GM18511 (cell line): ENCODE data around the gene RASGEF1C.

Experiments
- ATAC-seq: cut with Tn5 transposase; IDR thresholded peaks from one replicate; pipeline ENCODE4 v1.9.1; 2021; ENCODE audit warnings: mild to moderate bottlenecking, moderate library complexity; ENCODE audit not compliant: unreplicated experiment

RASGEF1C gene

GRCh38 chr5:180160789-180161188, 48.2 kb downstream of the RASGEF1C start:
- no peak for ATAC-seq

DNA sequence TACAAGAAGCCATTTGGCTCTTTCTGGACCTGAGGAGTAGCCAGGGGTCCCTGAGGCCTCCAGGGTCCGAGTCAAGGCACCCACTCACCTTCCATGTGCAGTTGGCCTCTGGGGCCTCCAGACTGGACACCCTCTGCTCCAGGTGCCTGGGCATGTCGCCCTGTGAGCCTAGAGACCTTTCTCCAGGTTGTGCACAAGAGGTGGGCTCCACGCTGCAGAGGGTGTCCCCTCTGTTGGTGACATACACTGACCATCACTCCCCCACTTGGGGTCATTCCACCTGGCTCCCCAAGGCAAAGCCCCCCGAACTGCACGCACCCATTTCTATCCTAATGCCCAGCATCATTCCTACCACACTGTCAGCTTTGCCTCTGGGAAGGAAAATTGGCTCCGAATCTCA, 48.8 kb downstream of the RASGEF1C start:
- ATAC-seq: no peak

DNA sequence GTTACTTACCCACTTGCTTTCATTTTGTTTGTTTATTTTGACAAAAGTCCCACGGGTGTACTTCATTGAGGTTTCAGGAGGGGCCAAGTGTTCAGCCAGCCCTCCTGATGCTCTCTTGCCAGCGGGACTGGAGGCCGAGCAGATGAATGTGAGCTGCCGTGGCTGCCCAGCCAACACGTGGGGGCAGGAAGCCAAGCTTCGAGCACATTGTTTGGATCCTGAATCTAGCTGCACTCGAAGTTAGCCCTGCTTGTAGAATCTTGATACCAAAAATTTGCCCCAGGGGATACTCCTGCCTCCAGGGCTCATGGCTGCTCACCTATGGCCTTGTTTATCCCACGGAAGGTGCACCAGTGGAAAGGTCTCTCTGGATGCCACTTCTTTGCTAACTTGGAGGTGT, 49.3 kb downstream of the RASGEF1C start:
- no peak for ATAC-seq

- ATAC-seq: no peak
These were observed 51.1 kb downstream of the RASGEF1C start for GRCh38 chr5:180157866-180158265.

- no peak for ATAC-seq
These were observed 52.9 kb downstream of the RASGEF1C start for GRCh38 chr5:180156141-180156540.

DNA sequence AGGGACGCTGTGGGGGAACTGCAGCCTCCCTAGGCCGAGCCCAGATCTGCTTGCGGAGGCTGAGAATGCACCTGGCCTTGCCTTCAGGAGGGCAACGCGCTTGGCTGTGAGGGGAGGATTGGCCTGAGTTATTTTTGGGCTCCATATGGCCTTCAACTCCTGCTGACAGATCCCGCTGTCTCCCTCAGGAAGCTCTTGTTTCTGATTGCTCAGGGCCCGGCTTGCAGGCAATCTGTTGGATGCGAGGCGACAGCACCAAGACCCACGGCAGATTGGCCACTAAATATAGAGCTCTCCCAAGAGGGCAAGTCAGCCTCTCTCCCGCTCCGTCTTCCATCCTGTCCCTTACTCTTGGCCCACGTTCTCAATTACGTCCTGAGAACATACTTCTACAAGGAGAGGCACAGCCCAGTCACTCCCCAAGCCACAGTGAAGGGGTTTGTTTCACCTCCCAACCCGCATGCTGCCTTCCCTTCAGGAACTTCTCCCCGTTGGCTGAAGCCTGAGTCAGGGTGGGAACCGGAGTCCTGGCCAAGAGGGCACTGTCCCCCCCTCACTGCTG, 53.6 kb downstream of the RASGEF1C start:
- ATAC-seq: no peak

DNA sequence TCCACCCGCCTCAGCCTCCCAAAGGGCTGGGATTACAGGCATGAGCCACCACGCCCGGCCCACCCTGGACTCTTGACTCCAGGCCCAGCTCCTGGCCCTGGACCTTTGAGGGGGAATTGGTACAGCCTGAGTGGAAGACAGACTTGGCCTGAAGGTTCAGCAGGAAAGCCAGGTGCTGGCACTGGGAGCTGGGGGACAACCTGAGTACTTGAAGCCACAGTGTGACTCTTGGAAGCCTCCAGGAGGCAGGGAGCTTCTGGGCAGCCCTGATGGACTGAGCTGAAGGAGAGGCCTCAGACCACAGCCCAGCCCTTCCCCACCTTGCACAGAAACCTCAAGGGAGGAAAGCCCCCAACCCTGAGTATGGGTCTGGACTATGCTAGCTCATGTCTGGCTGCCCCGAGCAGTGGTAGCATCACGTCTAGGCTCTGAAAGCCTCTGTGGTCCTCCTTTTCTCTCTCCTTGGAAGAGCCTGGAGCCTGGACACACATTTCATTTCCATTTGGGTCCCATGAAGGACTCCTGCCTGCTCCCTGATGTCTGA, 54.1 kb downstream of the RASGEF1C start:
- no peak for ATAC-seq

DNA sequence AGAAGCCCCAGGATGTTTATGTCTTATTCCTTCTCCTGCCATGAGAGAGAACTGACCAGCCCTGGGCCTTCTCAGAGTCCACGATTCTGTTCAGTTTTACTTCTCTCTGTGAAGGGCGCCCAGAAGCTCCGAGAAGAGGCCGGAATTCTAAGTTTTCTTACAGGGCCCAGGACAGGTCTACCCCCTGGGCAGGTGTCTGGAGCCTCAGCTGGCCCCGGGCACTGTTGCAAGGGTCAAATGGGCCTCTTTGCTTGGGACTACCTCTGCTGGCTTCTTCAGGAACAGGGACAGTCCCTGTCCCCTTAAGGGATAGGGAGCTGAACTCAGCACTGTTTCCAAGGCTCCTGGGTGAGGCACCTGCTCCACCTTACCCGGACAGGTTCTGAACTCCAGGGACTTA, 55.0 kb downstream of the RASGEF1C start:
- ATAC-seq: no peak

DNA sequence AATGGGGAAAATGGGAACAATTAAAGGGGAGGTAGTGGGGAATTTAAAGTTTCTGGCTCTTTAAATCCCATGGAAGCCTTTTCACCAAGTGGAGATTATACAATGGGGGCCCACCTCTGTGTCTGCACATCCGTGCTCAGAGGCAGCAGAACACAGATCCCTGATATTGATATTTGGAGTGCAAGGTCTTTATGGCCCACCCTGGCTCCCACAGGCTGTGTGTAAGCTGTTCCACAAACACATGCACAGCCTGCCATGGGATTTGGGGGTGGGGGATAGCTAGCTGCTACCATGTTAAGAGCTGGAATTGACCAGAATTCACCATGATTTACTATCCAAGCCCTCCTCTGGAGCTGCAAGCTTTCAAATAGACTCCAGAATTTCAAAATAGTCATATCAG, 55.9 kb downstream of the RASGEF1C start:
- no peak for ATAC-seq

DNA sequence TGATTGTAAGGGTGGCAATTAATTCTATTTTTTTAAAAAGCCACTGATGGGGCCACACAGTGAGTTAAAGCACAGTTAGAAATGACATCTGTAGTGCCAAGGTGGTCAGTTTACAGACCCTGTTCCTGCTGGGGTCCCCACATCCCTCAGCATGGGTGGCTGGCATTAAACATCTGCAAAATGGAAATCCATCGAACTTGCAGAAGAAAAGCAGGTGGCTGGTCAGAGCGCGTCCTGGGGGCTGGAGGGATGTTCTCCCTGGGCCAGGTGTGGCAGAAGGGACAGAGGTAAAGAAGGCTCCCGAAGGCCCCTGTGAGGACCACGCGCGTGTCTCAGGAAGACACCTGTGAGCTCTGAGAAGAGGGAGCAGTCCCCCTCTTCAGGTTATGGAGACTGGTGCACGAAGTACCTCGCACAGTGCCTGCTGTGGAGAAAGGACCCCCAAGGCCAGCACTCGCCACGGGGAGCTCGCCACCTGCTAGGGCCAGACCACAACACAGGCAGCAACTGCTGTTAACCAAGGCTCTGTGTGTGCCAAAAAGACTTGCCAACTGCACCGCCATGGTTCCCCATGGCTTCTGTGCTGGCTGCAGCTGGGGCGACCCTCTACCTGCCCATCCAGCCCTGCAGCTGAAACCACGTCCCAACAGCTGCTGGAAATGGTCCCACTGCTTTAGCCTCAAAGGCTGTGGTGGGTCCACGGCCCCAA, 65.2 kb downstream of the RASGEF1C start:
- ATAC-seq: no peak

DNA sequence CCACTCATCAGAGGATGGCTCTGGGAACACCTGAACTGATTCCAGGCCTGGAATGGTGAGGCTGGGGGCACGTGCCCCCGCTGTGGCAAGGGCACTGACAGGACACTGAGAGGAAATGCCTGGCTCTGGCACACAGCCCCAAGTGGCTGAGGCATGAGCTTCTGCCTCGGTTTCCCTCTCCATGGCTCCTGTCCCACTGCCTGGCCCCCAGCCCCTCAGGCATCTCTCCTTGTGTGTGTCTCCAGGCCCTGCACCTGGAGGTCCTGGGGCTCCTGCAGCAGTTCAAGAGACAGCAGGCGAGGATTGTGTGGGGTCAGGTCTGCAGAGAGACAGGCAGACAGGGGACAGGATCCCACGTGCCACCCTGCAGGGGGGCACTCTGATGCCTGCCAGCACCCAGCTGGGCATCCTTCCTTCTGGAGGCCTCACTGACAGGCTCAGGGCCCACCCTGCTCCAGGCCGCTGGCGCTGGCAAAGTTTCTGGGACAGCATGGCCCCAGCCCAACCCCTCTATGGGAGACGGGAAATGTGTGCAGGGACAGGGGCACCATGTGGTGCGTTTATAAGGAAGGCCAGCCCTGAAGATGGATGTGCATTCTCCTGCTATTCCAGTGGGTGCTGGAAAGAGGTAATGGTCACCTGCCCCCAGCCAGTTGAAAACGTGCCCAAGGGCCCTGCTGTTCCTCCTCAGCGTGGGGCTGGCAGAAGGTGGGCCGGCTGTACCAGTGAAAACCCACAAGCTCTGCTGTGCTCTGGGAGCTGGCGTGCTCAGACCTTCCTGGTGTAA, 66.0 kb downstream of the RASGEF1C start:
- no peak for ATAC-seq

DNA sequence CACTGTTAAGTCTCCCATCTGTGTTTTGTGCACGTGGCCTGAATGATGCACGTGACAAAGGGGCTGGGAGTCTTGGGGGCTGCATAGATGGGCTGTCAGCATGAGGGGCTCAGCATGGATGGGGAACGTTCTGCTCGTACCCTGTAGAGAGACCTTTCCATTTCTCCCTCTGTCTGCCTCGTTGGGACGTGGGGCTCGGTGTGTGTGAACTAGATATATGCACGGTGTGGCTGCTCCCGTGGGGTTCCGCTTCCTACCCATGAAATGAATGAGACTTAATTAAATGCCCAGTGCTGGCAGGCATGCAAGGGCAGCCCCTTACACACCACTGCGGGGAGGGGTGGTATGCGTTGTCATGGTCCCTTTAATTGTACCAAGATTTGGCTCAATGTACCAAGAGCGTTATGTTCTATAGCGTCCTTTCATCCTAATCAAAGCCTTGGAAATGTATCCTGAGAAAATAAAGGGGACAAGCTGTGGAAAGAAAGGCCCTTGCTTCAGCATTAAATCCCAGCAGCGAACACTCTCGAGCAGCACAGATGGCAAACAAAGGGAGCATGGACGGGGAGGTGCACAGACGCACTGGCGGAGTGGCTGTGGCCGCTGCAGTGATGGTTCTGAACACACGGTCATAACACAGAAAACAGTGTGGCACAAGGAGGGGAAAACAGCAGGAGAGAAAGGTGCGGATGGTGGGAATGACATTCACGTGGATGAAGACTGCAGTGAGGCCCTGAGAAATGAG, 66.8 kb downstream of the RASGEF1C start:
- ATAC-seq: no peak

- no peak for ATAC-seq
These were observed 67.8 kb downstream of the RASGEF1C start for GRCh38 chr5:180141068-180141660.

GRCh38 chr5:180140571-180140970, 68.4 kb downstream of the RASGEF1C start:
- no peak for ATAC-seq

- ATAC-seq: no peak
These were observed 68.9 kb downstream of the RASGEF1C start for GRCh38 chr5:180140079-180140554.

DNA sequence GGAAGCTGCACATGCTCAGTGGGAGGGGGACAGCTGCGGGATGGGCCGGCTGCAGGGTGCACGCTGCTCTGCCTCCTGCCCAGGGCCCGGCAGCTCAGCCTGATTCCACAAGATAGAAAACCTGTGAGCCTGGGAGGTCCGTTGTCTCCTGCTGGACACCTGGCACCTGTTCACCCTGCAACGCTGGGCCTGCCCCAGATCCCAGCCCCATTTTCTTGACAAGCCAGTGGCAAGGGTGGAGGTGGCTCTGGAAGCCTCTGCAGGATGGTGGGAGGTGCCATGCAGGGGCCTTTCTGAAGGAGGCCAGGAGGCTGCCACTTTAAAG, 69.3 kb downstream of the RASGEF1C start:
- ATAC-seq: no peak

GRCh38 chr5:180138976-180139730, 69.9 kb downstream of the RASGEF1C start:
- no peak for ATAC-seq

DNA sequence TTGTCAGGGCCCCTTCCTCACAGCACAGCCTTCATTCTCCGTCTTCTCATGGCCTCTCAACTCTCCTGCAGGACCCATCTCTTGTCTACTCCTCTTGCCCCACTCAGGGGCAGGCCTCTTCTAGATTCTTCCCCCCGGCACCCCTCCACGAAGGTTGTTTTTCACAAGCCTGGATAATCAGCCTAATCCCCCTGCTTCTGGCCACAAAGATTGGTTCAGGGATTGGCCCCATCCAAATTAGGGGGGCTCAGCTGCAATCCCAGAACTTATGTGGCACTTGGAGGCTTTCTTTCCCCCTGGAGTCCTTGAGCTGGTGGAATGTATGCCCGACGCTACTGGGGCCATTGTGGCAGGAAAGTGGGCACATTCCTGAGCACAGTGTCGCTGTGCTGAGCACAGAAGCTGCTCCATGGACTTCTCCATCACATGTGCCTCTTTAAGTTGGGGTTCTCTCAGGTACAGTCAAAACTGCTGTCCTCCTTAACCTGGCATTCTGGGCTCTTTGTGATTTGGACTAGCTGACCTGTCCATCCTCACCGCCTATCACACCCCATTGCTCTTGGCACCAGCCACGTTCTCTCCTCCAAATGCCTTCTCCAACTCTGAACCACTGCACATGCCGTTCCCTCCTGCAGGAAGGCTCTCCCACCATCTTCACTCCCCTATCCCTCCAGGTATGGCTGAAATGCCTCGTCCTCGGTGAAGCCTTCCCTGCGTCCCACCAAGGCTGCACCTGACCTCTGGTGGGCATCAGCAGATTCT, 70.6 kb downstream of the RASGEF1C start:
- no peak for ATAC-seq
